KMS-11 (cell line): Measurements from ENCODE around the gene KRT38.

Experiments used
- H2AFZ ChIP-seq: fragments of 200-600 bp; sonication (generic); 2 replicates; pipeline ENCODE4 v1.6.1; 2016; ENCODE audit warnings: antibody characterized with exemption, mixed run types, low read depth
- H3K27ac ChIP-seq: fragments of 200-600 bp; sonication (generic); 2 replicates; pipeline ENCODE4 v1.6.1; 2016; ENCODE audit warnings: mild to moderate bottlenecking, mixed run types
- H3K27me3 ChIP-seq: fragments of 200-600 bp; sonication (generic); 2 replicates; pipeline ENCODE4 v1.6.1; 2017; ENCODE audit warnings: mild to moderate bottlenecking, low read depth, mixed run types, moderate library complexity; ENCODE audit not compliant: insufficient read depth
- H3K36me3 ChIP-seq: fragments of 200-600 bp; sonication (generic); 2 replicates; pipeline ENCODE4 v1.6.1; 2017; ENCODE audit warnings: mild to moderate bottlenecking, mixed run types; ENCODE audit not compliant: insufficient read depth
- H3K4me1 ChIP-seq: fragments of 200-600 bp; sonication (generic); 2 replicates; pipeline ENCODE4 v1.6.1; 2016; ENCODE audit warnings: mild to moderate bottlenecking, low read depth, mixed run types; ENCODE audit not compliant: poor library complexity, severe bottlenecking
- H3K4me2 ChIP-seq: fragments of 200-600 bp; sonication (generic); 2 replicates; pipeline ENCODE4 v1.7.0; 2016; ENCODE audit warnings: mild to moderate bottlenecking, mixed run types
- H3K4me3 ChIP-seq: fragments of 200-600 bp; sonication (generic); IDR thresholded peaks from 2 replicates; pipeline ENCODE4 v1.6.1; 2017; ENCODE audit warnings: low read depth, low read length, mixed read lengths; ENCODE audit not compliant: insufficient read depth
- H3K79me2 ChIP-seq: fragments of 200-600 bp; sonication (generic); 2 replicates; pipeline ENCODE4 v1.6.1; 2016; ENCODE audit warnings: low read depth, mixed run types; ENCODE audit not compliant: insufficient read depth
- H3K9ac ChIP-seq: fragments of 200-600 bp; sonication (generic); 2 replicates; pipeline ENCODE4 v1.6.1; 2016; ENCODE audit warnings: mild to moderate bottlenecking, mixed run types
- H4K20me1 ChIP-seq: fragments of 200-600 bp; sonication (generic); 2 replicates; pipeline ENCODE4 v1.6.1; 2016; ENCODE audit warnings: mild to moderate bottlenecking, mixed run types; ENCODE audit not compliant: insufficient read depth
- CTCF ChIP-seq: fragments of 200-600 bp; sonication (generic); conservative IDR thresholded peaks from 2 replicates; pipeline ENCODE4 v1.6.1; 2017; ENCODE audit warnings: low read depth, mild to moderate bottlenecking, antibody characterized with exemption, low read length, moderate library complexity, mixed read lengths

KRT38 gene

DNA sequence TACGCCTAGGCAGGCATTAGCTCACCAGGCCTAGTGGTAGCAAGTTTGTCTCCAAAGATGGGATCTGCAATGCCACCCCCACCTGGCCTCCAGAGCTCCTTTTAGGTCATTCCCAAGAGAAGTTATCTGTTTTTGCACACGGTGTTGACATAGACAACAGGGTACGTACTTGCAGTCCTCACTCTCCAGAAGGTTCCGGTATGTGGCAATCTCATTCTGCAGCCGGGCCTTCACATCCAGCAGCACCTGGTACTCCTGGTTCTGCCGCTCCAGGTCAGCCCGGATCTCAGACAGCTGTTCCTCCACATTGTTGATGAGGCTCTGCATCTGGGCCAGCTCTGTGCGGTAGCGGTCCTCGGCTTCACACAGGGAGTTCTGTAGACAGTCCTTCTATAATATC is 33.6 kb downstream of the KRT38 start:
- TF ChIP-seq CTCF = no peak
- Histone ChIP-seq H3K79me2 (no peaks in the 10 kb centered on the region), H3K36me3 (no peaks in the 10 kb centered on the region), H4K20me1 (no peaks in the 10 kb centered on the region), H3K27ac (no peak overlapping the region), H3K4me2 (no peak overlapping the region), H3K4me3 (no peak overlapping the region), H2AFZ (no peak overlapping the region), H3K9ac (no peak overlapping the region), H3K27me3 (no peaks in the 10 kb centered on the region), H3K4me1 (no peaks in the 10 kb centered on the region)

GRCh38 chr17:41406205-41406604 is 34.6 kb downstream of the KRT38 start:
- H4K20me1 ChIP-seq = no peaks in the 10 kb centered on the region
- no peak overlapping the region for H3K4me2 ChIP-seq
- no peak overlapping the region for H3K9ac ChIP-seq
- no peak for TF ChIP-seq CTCF
- H3K4me1 ChIP-seq = no peaks in the 10 kb centered on the region
- H3K27ac ChIP-seq = no peak overlapping the region
- no peaks in the 10 kb centered on the region for H3K27me3 ChIP-seq
- H3K79me2 ChIP-seq = no peaks in the 10 kb centered on the region
- no peaks in the 10 kb centered on the region for H3K36me3 ChIP-seq
- no peak overlapping the region for H2AFZ ChIP-seq
- H3K4me3 ChIP-seq = no peak overlapping the region

DNA sequence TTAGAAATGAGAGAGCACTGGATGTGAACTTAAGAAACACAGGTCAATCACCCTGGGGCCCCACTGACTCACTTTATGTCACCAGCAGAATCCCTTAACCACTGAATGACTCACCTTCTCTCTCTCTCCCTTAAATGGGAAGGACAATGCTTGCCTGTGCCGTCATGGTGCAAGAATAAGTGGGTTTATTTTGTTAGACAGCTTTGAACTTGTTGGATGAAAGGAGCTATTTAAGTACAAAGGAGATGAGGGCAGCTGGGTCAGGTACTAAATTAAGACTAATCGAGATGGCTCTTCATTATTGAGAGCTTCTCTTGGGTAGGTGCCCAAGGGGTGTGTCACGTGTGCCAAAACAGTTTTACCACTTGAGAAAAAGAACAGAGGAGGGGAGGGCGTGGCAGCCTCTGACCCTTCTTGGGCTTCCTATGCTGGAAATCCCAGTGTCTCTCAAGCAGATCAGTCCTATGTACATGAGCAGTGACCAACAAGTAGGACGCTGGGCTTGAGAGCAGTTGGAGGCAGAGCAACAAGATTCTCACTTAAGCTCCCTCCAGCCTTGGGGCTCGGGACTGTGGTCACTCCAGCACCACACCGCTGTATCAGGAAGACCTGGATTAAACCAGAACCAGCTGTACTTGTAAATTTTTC is 36.6 kb downstream of the KRT38 start:
- TF ChIP-seq CTCF = no peak
- no peak overlapping the region for H3K9ac ChIP-seq
- H3K27me3 ChIP-seq = no peaks in the 10 kb centered on the region
- H3K36me3 ChIP-seq = no peaks in the 10 kb centered on the region
- no peaks in the 10 kb centered on the region for H4K20me1 ChIP-seq
- no peaks in the 10 kb centered on the region for H3K4me1 ChIP-seq
- H3K79me2 ChIP-seq = no peaks in the 10 kb centered on the region
- no peak overlapping the region for H3K4me2 ChIP-seq
- H2AFZ ChIP-seq = no peak overlapping the region
- no peak overlapping the region for H3K27ac ChIP-seq
- H3K4me3 ChIP-seq = no peak overlapping the region

GRCh38 chr17:41403404-41404023 is 37.3 kb downstream of the KRT38 start:
- H3K36me3 ChIP-seq = no peaks in the 10 kb centered on the region
- no peak overlapping the region for H3K4me2 ChIP-seq
- no peaks in the 10 kb centered on the region for H3K79me2 ChIP-seq
- H2AFZ ChIP-seq = no peak overlapping the region
- no peak overlapping the region for H3K9ac ChIP-seq
- TF ChIP-seq CTCF = no peak
- no peaks in the 10 kb centered on the region for H3K4me1 ChIP-seq
- no peaks in the 10 kb centered on the region for H4K20me1 ChIP-seq
- H3K4me3 ChIP-seq = no peak overlapping the region
- H3K27me3 ChIP-seq = no peaks in the 10 kb centered on the region
- H3K27ac ChIP-seq = no peak overlapping the region
